Suprapubic skin (tissue), 4 donors: ENCODE data around the gene KLF6.

Experiments used
- POLR2A ChIP-seq, 2 donors: fragments of 450-650 bp; IDR thresholded peaks; one replicate each; pipeline ENCODE4 v1.6.1; 2017; ENCODE audit warnings: antibody characterized with exemption in 2 of 2, mild to moderate bottlenecking in 2 of 2, moderate library complexity in 2 of 2
- POLR2AphosphoS5 ChIP-seq, 3 donors: sonication (generic); formaldehyde crosslinking; IDR thresholded peaks; one replicate each; pipeline ENCODE4 v1.6.1; 2017; ENCODE audit warnings: antibody characterized with exemption in 3 of 3
- TF ChIP-seq, protein P1 (sequence below), 2 donors: fragments of 200-600 bp in 1 of 2; fragments of 450-650 bp in 1 of 2; sonication (generic) in 1 of 2; IDR thresholded peaks; one replicate each; pipeline ENCODE4 v1.5.1; 2016 to 2019; ENCODE audit warnings: antibody characterized with exemption in 2 of 2, mild to moderate bottlenecking in 1 of 2, moderate library complexity in 1 of 2

DNA sequence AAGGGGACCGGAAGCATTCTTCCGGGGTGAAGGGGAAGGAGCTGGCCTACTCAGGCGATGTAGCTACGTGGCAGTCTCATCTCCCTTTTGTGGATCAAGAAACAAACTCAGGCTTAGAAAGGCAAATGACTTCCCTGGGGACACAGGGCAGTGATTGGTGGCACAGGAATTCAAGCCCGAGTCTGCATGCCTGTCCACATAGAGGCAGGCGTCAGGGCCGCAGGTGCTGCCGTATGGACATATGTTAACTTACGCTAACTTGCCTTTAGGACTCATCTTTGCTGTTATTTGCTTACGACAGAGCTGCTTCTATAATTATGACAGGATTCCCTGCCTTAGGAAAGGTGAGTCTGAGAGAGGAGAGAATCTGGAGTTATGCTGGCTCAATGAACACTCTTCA, 42.3 kb upstream of the KLF6 start:
- TF ChIP-seq, protein P1, sequence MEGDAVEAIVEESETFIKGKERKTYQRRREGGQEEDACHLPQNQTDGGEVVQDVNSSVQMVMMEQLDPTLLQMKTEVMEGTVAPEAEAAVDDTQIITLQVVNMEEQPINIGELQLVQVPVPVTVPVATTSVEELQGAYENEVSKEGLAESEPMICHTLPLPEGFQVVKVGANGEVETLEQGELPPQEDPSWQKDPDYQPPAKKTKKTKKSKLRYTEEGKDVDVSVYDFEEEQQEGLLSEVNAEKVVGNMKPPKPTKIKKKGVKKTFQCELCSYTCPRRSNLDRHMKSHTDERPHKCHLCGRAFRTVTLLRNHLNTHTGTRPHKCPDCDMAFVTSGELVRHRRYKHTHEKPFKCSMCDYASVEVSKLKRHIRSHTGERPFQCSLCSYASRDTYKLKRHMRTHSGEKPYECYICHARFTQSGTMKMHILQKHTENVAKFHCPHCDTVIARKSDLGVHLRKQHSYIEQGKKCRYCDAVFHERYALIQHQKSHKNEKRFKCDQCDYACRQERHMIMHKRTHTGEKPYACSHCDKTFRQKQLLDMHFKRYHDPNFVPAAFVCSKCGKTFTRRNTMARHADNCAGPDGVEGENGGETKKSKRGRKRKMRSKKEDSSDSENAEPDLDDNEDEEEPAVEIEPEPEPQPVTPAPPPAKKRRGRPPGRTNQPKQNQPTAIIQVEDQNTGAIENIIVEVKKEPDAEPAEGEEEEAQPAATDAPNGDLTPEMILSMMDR (IDR thresholded peaks at IDR 0.05), result no peak
- no peak for TF ChIP-seq POLR2A (IDR thresholded peaks at IDR 0.05)
- TF ChIP-seq POLR2AphosphoS5 (IDR thresholded peaks at IDR 0.05), result no peak
